CD4-positive, alpha-beta T cell treated with Interleukin-6 at 100 ng/mL for 8 hours (primary cell): ENCODE measurements around the gene IFT122.
A peak's percentile ranks its signal among the peaks of the same experiment; 100 is the strongest.
"Not testable (repeated sequence)": the region's sequence is repeated elsewhere in the genome, so short reads cannot be mapped to it uniquely, and the experiment has no call there.

Experiments used
- DNase-seq: peaks from one replicate; pipeline ENCODE4 v3.0.0-alpha.2; 2020; ENCODE audit warnings: mixed read lengths, low spot score

Gene IFT122

DNA sequence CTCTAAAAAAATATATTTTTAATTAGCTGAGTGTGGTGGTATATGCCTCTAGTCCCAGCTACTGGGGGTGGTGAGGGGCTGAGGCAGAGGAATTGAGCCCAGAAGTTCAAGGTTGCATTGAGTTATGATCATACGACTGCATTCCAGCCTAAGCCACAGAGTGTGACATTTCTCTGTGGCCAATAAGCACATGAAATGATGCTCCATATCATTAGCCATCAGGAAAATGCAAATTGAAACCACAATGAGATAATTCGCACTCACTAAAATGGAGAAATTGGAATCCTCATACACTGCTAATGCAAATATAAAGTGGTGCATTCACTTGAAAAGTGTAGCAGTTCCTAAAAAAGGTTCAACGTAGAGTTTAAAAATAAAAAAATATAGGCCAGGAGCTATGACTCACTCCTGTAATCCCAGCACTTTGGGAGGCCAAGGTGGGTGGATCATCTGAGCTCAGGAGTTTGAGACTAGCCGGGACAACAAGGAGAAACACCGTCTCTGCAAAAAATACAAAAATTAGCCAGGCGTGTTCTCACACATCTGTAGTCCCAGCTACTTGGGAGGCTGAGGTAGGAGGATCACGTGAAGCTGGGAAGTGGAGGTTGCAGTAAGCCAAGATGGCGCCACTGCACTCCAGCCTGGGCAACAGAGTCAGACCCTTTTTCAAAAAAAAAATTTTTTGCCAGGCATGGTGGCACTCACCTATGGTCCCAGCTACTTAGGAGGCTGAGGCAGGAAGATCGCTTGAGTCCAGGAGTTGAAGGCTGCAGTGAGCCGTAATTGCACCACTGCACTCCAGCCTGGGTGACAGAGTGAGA, 35.2 kb downstream of the IFT122 start:
- DNase-seq, result no peak

- no peak for DNase-seq
Observed at GRCh38 chr3:129475863-129476262, 35.8 kb downstream of the IFT122 start.

GRCh38 chr3:129476586-129476985, 36.6 kb downstream of the IFT122 start:
- DNase-seq, result no peak

GRCh38 chr3:129481225-129481765, 41.3 kb downstream of the IFT122 start:
- DNase-seq, result not testable (repeated sequence)

- DNase-seq, result peak; percentile 64
Observed at GRCh38 chr3:129481766-129482332, 41.8 kb downstream of the IFT122 start.

- no peak for DNase-seq
Observed at GRCh38 chr3:129482721-129483120, 42.7 kb downstream of the IFT122 start.

DNA sequence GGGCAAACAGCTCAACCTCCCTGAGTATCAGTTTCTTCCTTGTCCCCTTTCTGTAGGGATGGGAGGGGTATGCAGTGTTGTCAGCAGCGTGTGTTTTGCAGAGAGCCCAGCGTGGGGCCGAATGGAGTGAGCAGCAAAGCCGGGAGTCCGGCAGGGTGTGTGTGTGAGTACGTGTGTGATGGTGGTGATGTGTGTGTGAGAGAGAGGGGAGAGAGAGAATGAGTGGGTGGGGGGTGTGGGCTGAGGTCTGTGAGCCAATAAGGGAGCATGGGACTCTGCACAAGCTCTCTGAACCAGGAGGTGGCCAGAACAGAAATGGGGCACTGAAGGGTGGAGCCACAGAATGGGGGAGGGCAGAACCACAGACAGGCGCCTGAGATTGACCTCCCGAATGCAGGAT, 43.8 kb downstream of the IFT122 start:
- DNase-seq, result no peak

DNA sequence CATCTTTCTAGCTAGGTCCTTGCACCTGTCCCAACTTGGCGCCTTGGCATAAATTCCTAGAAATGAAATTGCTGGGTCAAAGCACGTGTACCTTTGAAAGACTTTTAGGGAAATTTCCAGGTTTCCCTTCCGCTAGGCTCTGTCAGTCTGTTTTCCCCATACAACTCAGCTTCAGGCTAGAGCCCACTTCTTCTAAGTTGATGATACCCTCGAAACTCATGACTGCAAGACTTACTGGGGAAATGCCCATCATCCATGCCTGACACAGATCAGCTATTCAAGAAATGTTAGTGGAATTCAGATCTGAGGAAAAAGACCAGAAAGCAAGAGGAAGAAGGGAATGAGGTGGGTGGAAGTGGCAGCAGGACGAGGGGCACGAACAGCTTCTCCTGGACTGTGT, 45.1 kb downstream of the IFT122 start:
- DNase-seq, result not testable (repeated sequence)

DNA sequence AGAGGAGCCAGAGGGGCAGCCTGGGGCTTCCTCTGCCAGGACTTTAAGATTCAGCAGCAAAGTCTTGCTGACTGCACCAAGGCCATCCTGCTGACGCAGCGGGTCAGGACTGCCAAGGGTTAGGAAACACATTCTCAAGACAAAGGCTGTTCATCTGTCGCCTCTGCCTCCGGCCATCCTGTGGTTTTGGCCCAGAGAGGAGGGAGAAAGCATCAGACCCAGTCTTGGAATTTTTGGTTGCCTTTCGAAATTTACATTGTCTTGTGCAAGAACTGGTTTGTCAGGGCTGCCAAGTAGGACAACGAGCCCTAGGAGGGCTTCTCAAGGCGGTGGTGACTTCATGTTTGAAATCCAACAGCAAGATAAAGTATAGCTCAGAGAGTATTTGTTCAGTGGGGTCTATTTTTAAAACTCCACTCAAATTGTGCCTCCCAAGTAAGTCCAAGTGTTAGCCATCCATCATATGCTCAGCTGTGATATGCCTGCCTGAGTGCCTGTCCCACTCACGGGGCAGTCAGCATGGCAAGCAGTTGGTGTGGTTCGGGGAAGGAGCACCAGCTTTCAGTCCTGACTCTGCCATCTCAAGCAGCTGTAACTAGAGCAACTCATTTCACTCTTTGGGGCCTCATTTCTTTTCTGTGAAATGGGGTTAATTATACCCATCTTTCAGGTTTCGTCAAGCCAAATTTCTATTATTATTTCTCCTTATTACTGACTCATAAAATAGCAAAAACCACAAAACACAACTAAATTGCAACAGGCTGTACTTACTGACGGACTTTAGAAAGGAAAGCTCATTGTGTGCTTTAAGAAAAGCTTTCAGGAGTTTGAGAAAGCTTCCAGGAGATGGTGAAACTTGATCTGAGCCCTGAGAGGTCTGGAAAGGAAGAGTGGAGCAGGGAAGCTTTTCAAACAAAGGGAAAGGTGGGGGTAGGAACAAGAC, 46.0 kb downstream of the IFT122 start:
- DNase-seq, result no peak

DNA sequence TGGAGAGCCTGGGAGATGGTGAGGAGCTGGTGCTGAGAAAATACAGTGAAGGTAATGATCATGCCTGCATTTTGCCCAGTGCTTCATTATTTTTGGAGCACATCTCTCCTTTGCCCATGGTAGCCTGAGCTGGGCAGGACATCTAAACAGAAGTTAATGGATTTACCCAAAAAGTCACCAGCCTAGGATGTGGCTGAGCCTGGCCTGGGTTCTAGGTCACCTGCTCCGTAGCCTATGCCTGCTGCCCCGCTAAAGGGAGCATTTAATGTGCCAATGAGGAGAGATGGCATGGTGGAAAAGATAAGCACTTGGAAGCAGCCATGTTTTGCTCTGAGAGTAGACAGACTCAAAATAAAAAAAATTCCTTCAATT, 46.6 kb downstream of the IFT122 start:
- DNase-seq, result no peak

- no peak for DNase-seq
Observed at GRCh38 chr3:129487183-129487867, 47.3 kb downstream of the IFT122 start.

DNA sequence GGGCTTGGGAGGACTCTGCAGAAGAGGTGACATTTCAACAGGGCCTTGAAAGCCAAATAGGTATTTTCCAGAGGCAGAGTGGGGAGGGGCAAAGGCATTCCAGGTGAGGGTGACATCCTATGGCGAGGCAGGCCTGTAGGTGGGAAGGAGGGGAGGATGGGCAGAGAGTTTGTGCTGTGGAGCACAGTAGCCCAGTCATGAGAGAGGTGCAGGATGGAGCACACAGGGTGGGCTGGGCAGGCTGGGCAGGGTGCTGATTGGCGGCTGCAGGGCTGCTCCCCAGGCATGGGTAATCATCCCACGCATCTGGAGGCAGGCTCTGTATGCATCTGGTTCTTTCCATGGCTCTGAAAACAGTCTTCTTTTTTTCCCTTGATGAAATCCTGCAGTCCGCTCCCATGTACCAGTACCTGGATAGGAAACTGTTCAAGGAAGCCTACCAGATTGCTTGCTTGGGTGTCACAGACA, 47.9 kb downstream of the IFT122 start:
- not testable (repeated sequence) for DNase-seq

DNA sequence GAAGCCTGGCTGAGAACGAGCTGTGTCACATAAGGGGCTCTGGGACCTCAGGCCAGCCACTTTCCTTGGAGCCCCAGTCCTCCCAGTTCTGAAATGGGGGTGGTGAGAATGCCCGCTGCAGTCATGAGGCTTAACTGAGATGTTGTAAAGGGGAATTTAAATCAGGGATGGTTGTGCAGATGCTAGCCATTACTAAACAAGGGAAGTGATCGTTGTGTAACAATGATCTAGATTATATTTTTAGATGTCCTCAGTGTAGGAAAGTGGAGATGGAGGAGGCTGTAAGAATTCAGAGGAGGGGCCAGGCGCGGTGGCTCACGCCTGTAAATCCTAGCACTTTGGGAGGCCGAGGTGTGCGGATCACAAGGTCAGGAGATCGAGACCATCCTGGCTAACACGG, 49.2 kb downstream of the IFT122 start:
- not testable (repeated sequence) for DNase-seq

- peak; percentile 54 for DNase-seq
Observed at GRCh38 chr3:129490273-129490675, 50.2 kb downstream of the IFT122 start.

GRCh38 chr3:129491077-129491476, 51.1 kb downstream of the IFT122 start:
- not testable (repeated sequence) for DNase-seq

GRCh38 chr3:129491794-129492193, 51.8 kb downstream of the IFT122 start:
- DNase-seq, result no peak

GRCh38 chr3:129492691-129493090, 52.7 kb downstream of the IFT122 start:
- no peak for DNase-seq

DNA sequence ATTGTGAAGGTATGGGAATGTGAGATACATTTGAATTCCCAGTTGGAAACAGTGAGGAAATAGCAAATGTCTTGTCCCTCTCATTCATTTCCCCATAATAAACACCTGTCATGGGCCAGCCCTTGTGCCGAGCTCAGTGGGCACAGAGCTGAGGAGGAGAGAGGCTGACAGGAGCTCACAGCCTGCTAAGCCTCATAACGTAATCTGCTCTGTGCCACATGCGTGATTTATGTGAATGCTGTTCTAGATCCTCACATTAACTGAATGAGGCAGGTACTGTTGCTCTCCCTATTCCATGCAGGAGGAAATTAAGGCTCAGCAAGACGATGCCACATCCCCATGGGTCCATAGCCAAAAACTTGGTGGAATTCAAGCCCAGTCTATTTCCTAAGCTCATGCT, 53.2 kb downstream of the IFT122 start:
- no peak for DNase-seq

DNA sequence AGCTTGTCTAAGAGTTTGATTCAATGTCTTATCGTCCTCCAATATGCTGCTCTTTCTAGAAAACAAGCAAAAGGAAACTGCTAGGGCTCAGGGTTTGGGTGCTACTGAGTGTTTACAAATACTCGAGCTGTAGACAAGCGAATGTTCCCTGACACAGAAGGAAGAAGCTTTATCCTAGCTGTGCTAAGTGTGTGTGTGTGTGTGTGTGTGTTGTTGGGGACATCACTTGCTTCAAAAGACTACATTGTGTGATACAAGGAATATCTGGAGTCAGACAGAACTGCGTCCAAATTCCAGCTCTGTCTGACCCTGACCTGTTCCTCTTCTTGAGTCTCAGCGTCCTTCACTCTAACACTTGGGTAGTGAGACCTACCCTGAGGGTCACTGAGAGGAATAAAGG, 54.5 kb downstream of the IFT122 start:
- DNase-seq, result not testable (repeated sequence)

DNA sequence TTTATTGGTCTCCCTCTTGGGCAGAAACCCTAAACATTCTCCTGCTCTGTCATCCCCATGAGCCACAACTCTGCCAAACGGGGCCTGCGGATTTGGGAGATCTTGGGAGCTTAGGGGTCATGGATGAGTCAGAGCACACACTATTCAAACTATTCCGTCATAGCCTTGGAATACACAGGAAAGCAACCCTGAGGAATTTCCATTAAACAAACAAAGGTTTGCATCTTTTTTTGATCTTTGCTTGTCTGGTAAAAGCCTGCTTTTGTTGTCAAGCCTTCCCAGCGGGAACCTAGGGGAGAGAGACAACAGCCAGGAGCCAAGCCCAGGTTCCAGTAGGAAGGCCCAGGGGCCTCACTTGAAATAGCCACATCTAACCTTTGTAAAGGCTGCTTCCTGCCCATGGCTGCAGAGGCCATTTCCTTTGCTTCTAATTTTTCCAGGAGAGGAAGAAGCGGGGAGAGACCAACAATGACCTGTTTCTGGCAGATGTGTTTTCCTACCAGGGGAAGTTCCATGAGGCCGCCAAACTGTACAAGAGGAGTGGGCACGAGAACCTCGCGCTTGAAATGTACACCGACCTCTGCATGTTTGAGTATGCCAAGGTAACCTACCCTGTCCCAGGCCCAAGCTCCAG, 55.1 kb downstream of the IFT122 start:
- not testable (repeated sequence) for DNase-seq

DNA sequence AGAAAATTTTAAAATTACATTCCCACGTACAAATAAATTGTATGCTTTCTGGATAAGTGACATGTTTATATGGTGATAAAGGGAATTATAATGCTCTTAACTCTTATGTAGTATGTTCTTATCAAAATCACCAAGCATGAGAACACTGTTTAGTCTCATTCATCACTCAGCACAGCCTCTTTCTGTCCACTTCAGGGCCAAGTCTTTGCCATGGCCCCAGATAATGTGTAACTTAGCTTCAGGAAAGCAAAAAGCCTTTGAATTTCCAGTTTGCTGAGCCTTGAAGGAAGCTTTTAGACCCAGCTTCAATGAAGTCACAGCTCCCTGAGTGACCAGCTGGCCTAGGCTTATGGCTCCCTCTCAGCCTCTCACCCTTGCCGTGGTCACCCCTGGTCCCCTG, 57.9 kb downstream of the IFT122 start:
- DNase-seq, result not testable (repeated sequence)
